ENCODE measurements around the gene DSG1. TPM values are rescaled to one million over a fixed set of nuclear protein-coding genes. Genes with fewer than 3 reads are reported as not detected.

Gene DSG1
- total RNA-seq, 1 experiment from 2014 or later: 0.09 TPM

DNA sequence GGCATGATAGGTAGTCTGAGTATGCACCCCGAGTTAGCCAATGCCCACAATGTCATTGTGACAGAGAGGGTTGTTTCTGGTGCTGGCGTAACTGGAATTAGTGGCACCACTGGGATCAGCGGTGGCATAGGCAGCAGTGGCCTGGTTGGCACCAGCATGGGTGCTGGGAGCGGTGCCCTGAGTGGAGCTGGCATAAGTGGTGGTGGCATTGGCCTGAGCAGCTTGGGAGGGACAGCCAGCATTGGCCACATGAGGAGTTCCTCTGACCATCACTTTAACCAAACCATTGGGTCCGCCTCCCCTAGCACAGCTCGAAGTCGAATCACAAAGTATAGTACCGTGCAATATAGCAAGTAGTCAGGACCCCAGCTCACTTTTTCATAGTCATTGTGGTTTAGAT lies 37.0 kb downstream of the DSG1 start (continued):
- TF ChIP-seq ETV6 (CRISPR knock-in tag; IDR thresholded peaks at IDR 0.05): no peak

DNA sequence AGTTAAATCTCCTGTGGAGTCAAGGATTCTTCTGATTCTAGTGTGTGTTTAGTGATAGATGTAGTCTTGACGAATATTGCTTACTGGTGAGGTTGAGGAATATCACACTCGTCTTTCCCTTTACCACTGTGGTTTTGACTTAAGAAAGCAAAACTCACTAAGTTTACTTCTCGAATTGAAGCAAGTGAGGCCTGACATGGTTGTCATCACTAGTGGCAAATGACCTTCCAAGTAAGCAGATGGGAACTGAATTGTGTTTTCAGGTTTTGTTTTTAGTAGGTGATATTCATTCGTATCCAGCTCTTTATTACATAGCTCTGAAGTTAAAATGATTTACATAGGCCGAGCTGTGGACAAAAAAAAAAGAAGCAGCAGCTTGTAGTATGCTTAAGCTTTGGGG lies 38.1 kb downstream of the DSG1 start:
- H3K9me3 Mint-ChIP-seq: peaks cover 11% of the 10 kb centered on the region
- no peak for ATAC-seq
- ChIA-PET POLR2A (no interaction called here), CTCF (interaction anchor here (2.3 kb wide), 1 partner anchor 69 kb away, joined by 5 read pairs; no protein-coding TSS in a partner anchor)
- H3K4me1 Mint-ChIP-seq: peaks cover 7% of the 10 kb centered on the region
- H3K27ac Mint-ChIP-seq: no peak overlapping the region
- DNase-seq (ENCODE audit: low spot score): no peak
- 0 out of 2 replicates have a peak, but pooled peaks cover 2% of the 10 kb centered on the region for H3K27me3 Mint-ChIP-seq (ENCODE audit: low read depth)
- TF ChIP-seq MYBL2 (CRISPR knock-in tag; IDR thresholded peaks at IDR 0.05) (no peak), NFYB (CRISPR knock-in tag; conservative IDR thresholded peaks at IDR 0.05; ENCODE audit: low read depth) (no peak), ATF1 (CRISPR knock-in tag; IDR thresholded peaks at IDR 0.05) (no peak), CBFB (CRISPR knock-in tag; IDR thresholded peaks at IDR 0.05; ENCODE audit: low read depth) (no peak), ZNF121 (CRISPR knock-in tag; IDR thresholded peaks at IDR 0.05) (no peak), SMAD4 (CRISPR knock-in tag; IDR thresholded peaks at IDR 0.05) (no peak), ZBTB21 (CRISPR knock-in tag; IDR thresholded peaks at IDR 0.05; ENCODE audit: borderline replicate concordance) (no peak), OVOL2 (CRISPR knock-in tag; IDR thresholded peaks at IDR 0.05; ENCODE audit: borderline replicate concordance) (no peak), MXD4 (CRISPR knock-in tag; IDR thresholded peaks at IDR 0.05; ENCODE audit: borderline replicate concordance) (no peak), SP1 (CRISPR knock-in tag; conservative IDR thresholded peaks at IDR 0.05) (no peak), ZNF317 (CRISPR knock-in tag; IDR thresholded peaks at IDR 0.05; ENCODE audit: borderline replicate concordance, low read depth) (no peak), FOXJ3 (CRISPR knock-in tag; IDR thresholded peaks at IDR 0.05; ENCODE audit: borderline replicate concordance) (no peak)
- TF ChIP-seq, protein P1, sequence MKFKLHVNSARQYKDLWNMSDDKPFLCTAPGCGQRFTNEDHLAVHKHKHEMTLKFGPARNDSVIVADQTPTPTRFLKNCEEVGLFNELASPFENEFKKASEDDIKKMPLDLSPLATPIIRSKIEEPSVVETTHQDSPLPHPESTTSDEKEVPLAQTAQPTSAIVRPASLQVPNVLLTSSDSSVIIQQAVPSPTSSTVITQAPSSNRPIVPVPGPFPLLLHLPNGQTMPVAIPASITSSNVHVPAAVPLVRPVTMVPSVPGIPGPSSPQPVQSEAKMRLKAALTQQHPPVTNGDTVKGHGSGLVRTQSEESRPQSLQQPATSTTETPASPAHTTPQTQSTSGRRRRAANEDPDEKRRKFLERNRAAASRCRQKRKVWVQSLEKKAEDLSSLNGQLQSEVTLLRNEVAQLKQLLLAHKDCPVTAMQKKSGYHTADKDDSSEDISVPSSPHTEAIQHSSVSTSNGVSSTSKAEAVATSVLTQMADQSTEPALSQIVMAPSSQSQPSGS (CRISPR knock-in tag; IDR thresholded peaks at IDR 0.05; ENCODE audit: borderline replicate concordance, low read depth): no peak
- TF ChIP-seq, protein P2, sequence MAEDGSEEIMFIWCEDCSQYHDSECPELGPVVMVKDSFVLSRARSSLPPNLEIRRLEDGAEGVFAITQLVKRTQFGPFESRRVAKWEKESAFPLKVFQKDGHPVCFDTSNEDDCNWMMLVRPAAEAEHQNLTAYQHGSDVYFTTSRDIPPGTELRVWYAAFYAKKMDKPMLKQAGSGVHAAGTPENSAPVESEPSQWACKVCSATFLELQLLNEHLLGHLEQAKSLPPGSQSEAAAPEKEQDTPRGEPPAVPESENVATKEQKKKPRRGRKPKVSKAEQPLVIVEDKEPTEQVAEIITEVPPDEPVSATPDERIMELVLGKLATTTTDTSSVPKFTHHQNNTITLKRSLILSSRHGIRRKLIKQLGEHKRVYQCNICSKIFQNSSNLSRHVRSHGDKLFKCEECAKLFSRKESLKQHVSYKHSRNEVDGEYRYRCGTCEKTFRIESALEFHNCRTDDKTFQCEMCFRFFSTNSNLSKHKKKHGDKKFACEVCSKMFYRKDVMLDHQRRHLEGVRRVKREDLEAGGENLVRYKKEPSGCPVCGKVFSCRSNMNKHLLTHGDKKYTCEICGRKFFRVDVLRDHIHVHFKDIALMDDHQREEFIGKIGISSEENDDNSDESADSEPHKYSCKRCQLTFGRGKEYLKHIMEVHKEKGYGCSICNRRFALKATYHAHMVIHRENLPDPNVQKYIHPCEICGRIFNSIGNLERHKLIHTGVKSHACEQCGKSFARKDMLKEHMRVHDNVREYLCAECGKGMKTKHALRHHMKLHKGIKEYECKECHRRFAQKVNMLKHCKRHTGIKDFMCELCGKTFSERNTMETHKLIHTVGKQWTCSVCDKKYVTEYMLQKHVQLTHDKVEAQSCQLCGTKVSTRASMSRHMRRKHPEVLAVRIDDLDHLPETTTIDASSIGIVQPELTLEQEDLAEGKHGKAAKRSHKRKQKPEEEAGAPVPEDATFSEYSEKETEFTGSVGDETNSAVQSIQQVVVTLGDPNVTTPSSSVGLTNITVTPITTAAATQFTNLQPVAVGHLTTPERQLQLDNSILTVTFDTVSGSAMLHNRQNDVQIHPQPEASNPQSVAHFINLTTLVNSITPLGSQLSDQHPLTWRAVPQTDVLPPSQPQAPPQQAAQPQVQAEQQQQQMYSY (CRISPR knock-in tag; IDR thresholded peaks at IDR 0.05): no peak
- H3K36me3 Mint-ChIP-seq: peaks cover 13% of the 10 kb centered on the region
- H3K4me3 Mint-ChIP-seq: no peak overlapping the region

DNA sequence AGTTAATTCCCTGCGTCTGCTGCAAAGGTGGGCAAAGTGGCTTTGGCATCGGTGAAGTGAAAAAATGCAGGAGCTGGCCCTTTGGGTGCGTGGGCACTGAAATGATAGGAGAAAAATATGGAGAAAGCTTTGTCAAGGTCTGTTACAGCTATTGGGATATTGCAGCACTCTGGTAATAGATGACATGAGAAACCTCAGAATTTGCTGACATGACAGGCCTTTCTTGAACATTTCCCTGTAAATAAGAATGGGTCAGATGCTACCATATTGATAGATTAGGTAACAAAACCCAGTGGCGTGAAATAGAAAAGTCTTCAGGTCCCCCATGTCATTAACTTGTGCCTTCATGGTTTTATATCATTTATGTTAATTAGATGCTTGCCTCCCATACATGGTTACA lies 46.2 kb downstream of the DSG1 start:
- H3K4me3 Mint-ChIP-seq: no peak overlapping the region
- DNase-seq (ENCODE audit: low spot score) (no peak), ATAC-seq (no peak)
- no peak overlapping the region for H3K27ac Mint-ChIP-seq
- no peaks in the 10 kb centered on the region for H3K4me1 Mint-ChIP-seq
- H3K36me3 Mint-ChIP-seq: peaks cover 6% of the 10 kb centered on the region; the same call in 1 of the 2 replicates
- H3K27me3 Mint-ChIP-seq (ENCODE audit: low read depth): no peaks in the 10 kb centered on the region
- peaks cover 9% of the 10 kb centered on the region; the same call in 1 of the 2 replicates for H3K9me3 Mint-ChIP-seq
- POLR2A ChIA-PET: no interaction called here
- CTCF ChIA-PET: no interaction called here
- TF ChIP-seq, protein P3, sequence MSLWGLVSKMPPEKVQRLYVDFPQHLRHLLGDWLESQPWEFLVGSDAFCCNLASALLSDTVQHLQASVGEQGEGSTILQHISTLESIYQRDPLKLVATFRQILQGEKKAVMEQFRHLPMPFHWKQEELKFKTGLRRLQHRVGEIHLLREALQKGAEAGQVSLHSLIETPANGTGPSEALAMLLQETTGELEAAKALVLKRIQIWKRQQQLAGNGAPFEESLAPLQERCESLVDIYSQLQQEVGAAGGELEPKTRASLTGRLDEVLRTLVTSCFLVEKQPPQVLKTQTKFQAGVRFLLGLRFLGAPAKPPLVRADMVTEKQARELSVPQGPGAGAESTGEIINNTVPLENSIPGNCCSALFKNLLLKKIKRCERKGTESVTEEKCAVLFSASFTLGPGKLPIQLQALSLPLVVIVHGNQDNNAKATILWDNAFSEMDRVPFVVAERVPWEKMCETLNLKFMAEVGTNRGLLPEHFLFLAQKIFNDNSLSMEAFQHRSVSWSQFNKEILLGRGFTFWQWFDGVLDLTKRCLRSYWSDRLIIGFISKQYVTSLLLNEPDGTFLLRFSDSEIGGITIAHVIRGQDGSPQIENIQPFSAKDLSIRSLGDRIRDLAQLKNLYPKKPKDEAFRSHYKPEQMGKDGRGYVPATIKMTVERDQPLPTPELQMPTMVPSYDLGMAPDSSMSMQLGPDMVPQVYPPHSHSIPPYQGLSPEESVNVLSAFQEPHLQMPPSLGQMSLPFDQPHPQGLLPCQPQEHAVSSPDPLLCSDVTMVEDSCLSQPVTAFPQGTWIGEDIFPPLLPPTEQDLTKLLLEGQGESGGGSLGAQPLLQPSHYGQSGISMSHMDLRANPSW (CRISPR knock-in tag; conservative IDR thresholded peaks at IDR 0.05; ENCODE audit: low read depth): no peak
- TF ChIP-seq, protein P2 (CRISPR knock-in tag; IDR thresholded peaks at IDR 0.05): no peak
- no peak for TF ChIP-seq OVOL2 (CRISPR knock-in tag; IDR thresholded peaks at IDR 0.05; ENCODE audit: borderline replicate concordance)
- TF ChIP-seq, protein P4, sequence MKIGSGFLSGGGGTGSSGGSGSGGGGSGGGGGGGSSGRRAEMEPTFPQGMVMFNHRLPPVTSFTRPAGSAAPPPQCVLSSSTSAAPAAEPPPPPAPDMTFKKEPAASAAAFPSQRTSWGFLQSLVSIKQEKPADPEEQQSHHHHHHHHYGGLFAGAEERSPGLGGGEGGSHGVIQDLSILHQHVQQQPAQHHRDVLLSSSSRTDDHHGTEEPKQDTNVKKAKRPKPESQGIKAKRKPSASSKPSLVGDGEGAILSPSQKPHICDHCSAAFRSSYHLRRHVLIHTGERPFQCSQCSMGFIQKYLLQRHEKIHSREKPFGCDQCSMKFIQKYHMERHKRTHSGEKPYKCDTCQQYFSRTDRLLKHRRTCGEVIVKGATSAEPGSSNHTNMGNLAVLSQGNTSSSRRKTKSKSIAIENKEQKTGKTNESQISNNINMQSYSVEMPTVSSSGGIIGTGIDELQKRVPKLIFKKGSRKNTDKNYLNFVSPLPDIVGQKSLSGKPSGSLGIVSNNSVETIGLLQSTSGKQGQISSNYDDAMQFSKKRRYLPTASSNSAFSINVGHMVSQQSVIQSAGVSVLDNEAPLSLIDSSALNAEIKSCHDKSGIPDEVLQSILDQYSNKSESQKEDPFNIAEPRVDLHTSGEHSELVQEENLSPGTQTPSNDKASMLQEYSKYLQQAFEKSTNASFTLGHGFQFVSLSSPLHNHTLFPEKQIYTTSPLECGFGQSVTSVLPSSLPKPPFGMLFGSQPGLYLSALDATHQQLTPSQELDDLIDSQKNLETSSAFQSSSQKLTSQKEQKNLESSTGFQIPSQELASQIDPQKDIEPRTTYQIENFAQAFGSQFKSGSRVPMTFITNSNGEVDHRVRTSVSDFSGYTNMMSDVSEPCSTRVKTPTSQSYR (CRISPR knock-in tag; IDR thresholded peaks at IDR 0.05): no peak
